ENCODE data around the gene CYP4F11. TPM values are rescaled to one million over a fixed set of nuclear protein-coding genes. Genes with fewer than 3 reads are reported as not detected.

The CYP4F11 gene
- total RNA-seq, 2 experiments from 2014 or later = not detected

DNA sequence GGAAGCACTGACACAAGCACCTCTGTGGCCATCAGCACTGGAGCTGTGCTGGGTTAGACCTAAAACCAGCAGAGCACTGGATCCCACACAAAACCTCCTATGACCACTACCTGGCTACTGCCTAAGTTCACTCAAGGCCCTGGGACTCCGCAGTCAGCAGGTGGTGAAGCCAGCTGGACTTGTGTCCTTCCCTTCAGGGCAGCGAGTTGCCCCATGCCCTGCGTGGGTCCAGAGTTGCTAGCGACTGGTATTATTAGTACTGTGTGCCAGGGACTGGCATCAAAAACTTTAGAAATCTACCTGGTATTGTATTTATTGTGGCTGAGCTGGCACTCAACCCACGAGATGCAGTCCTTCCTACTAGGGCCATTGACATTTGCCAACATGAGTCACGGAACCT lies 20.5 kb upstream of the CYP4F11 start:
- peaks cover 78% of the 10 kb centered on the region for H3K27me3 Mint-ChIP-seq

DNA sequence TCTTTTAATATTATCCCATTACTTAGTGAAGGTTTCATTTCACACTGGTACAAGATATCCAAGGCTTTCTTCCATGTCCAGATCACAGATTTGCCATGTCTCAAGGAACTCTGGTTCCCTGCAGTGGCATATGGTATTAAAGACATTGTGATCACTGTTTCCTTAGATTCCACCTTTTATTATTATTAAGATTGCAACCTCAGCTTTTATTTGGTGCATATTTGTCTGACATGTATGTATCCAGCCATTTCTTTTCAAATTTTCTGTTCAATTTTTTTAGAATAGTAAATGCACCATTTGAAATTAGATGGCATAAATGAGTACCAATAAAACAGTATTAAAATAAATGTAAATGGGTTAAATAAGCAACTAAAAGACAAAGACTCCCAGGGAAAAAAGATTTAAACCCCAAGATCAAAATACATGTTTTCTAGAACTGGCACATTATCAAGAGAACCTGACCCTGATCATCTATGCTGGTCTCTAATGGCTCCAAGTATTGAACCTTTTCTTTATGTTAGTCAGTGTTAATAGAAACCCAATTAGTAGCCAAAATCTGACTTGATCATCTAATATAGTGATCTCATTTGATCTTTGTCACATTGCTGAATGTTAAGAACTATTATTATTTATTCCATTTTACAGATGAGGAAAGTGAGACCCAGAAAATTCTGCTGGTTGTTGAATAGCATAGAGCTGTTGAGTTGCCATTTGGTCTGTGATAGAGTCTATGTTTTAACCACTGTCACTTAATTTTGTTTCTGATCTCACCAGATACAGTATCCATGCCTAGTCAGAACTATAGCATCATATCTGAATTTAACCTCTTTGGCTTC lies 14.1 kb upstream of the CYP4F11 start, which contains the start of gene OR10H4:
Gene OR10H4, plus strand, starts transcription at position 786 of the 836 bp plus-strand sequence. Its CDS starts 0 bp downstream, at position 786.
- ChIA-PET CTCF (no interaction called here), POLR2A (no interaction called here)
- intact Hi-C loops (cut with DNase I, micrococcal nuclease) = no loop called here
- ATAC-seq (ENCODE audit: poor library complexity) (no peak), DNase-seq (no peak)
- TF ChIP-seq, protein P1, sequence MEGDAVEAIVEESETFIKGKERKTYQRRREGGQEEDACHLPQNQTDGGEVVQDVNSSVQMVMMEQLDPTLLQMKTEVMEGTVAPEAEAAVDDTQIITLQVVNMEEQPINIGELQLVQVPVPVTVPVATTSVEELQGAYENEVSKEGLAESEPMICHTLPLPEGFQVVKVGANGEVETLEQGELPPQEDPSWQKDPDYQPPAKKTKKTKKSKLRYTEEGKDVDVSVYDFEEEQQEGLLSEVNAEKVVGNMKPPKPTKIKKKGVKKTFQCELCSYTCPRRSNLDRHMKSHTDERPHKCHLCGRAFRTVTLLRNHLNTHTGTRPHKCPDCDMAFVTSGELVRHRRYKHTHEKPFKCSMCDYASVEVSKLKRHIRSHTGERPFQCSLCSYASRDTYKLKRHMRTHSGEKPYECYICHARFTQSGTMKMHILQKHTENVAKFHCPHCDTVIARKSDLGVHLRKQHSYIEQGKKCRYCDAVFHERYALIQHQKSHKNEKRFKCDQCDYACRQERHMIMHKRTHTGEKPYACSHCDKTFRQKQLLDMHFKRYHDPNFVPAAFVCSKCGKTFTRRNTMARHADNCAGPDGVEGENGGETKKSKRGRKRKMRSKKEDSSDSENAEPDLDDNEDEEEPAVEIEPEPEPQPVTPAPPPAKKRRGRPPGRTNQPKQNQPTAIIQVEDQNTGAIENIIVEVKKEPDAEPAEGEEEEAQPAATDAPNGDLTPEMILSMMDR (IDR thresholded peaks at IDR 0.05) = no peak
- no peaks in the 10 kb centered on the region for H3K4me1 Mint-ChIP-seq (ENCODE audit: low read depth)
- no peak within 1 kb of the TSS for H3K4me3 Mint-ChIP-seq
- H3K9me3 Mint-ChIP-seq = peaks cover 11% of the 10 kb centered on the region
- Histone ChIP-seq H3K36me3 (ENCODE audit: insufficient read depth, low read length) (no peaks in the 10 kb centered on the region), H3K4me3 (ENCODE audit: low read length) (no peak within 1 kb of the TSS), H3K4me1 (ENCODE audit: insufficient read depth, low read length) (no peaks in the 10 kb centered on the region), H3K9me3 (ENCODE audit: control insufficient read depth in 1 of 2, insufficient read depth in 1 of 2, low read length in 2 of 2) (peaks cover 6 to 11% of the 10 kb centered on the region in 2 experiments), H3K27me3 (ENCODE audit: control insufficient read depth in 1 of 2, insufficient read depth in 2 of 2, low read length in 2 of 2) (peaks cover 2 to 13% of the 10 kb centered on the region in 2 experiments), H3K27ac (ENCODE audit: low read depth in 1 of 2, low read length in 2 of 2) (no peak within 1 kb of the TSS)
- H3K36me3 Mint-ChIP-seq (ENCODE audit: low read depth) = no peaks in the 10 kb centered on the region
- H3K27me3 Mint-ChIP-seq = peaks cover 63% of the 10 kb centered on the region
- no peak within 1 kb of the TSS for H3K27ac Mint-ChIP-seq

More for the DNA sequence above, 20.5 kb upstream of the CYP4F11 start:
- TF ChIP-seq, protein P1 (IDR thresholded peaks at IDR 0.05) = no peak
- Mint-ChIP-seq H3K4me3 (no peak overlapping the region), H3K4me1 (ENCODE audit: low read depth) (no peaks in the 10 kb centered on the region), H3K36me3 (ENCODE audit: low read depth) (no peaks in the 10 kb centered on the region), H3K9me3 (no peaks in the 10 kb centered on the region), H3K27ac (no peak overlapping the region)
- Histone ChIP-seq H3K4me3 (ENCODE audit: low read length) (no peak overlapping the region), H3K27me3 (ENCODE audit: control insufficient read depth in 1 of 2, insufficient read depth in 2 of 2, low read length in 2 of 2) (peaks cover 19 to 47% of the 10 kb centered on the region in 2 experiments), H3K9me3 (ENCODE audit: control insufficient read depth in 1 of 2, insufficient read depth in 1 of 2, low read length in 2 of 2) (no peaks in the 10 kb centered on the region), H3K27ac (ENCODE audit: low read depth in 1 of 2, low read length in 2 of 2) (no peak overlapping the region), H3K36me3 (ENCODE audit: insufficient read depth, low read length) (no peaks in the 10 kb centered on the region), H3K4me1 (ENCODE audit: insufficient read depth, low read length) (no peaks in the 10 kb centered on the region)
- ATAC-seq (ENCODE audit: poor library complexity) = no peak
- POLR2A ChIA-PET = no interaction called here
- intact Hi-C loops (cut with DNase I, micrococcal nuclease) = no loop called here
- CTCF ChIA-PET = no interaction called here
- no peak for DNase-seq

DNA sequence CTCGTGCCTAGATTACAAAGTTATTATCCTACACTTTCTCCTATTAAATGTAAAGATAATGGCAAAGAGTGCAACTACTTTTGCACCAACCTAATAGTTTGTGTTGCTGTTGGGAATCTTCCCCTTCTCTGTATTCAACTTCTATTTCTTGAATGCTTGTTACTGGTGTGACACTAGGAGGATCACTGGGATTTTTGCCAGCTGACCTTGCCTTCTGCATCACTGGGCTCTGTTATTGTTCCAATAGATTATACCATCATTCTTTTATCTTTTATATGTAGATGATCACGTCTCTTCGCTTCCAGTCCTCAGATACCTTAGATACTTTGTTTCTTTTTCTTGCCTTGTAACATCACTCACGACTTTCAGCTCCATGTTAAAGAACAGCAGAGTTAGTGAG lies 11.0 kb upstream of the CYP4F11 start:
- intact Hi-C loops (cut with DNase I, micrococcal nuclease) = no loop called here
- Mint-ChIP-seq H3K36me3 (ENCODE audit: low read depth) (no peaks in the 10 kb centered on the region), H3K27ac (no peak overlapping the region), H3K27me3 (peaks cover 44% of the 10 kb centered on the region), H3K4me3 (no peak overlapping the region), H3K4me1 (ENCODE audit: low read depth) (no peaks in the 10 kb centered on the region), H3K9me3 (peaks cover 11% of the 10 kb centered on the region)
- DNase-seq = no peak
- TF ChIP-seq, protein P1 (IDR thresholded peaks at IDR 0.05) = no peak
- no peaks in the 10 kb centered on the region for H3K4me1 ChIP-seq (ENCODE audit: insufficient read depth, low read length)
- peaks cover 6% of the 10 kb centered on the region in 2 experiments for H3K27me3 ChIP-seq (ENCODE audit: control insufficient read depth in 1 of 2, insufficient read depth in 2 of 2, low read length in 2 of 2)
- CTCF ChIA-PET = no interaction called here
- H3K9me3 ChIP-seq (ENCODE audit: control insufficient read depth in 1 of 2, insufficient read depth in 1 of 2, low read length in 2 of 2) = peaks cover 6 to 11% of the 10 kb centered on the region in 2 experiments
- no peaks in the 10 kb centered on the region for H3K36me3 ChIP-seq (ENCODE audit: insufficient read depth, low read length)
- ATAC-seq (ENCODE audit: poor library complexity) = no peak
- H3K27ac ChIP-seq (ENCODE audit: low read depth in 1 of 2, low read length in 2 of 2) = no peak overlapping the region
- H3K4me3 ChIP-seq (ENCODE audit: low read length) = no peak overlapping the region
- POLR2A ChIA-PET = no interaction called here
